Lower leg skin (tissue), 3 donors: ENCODE measurements around the gene ABCA8.

Experiments
- POLR2A ChIP-seq, 2 donors: fragments of 450-650 bp; IDR thresholded peaks; one replicate each; pipeline ENCODE4 v1.6.1; 2016 to 2017; ENCODE audit warnings: antibody characterized with exemption in 2 of 2, mild to moderate bottlenecking in 1 of 2, moderate library complexity in 1 of 2
- TF ChIP-seq, protein P1 (sequence below), 3 donors: fragments of 450-650 bp; IDR thresholded peaks; one replicate each; pipeline ENCODE4 v1.5.1; 2016; ENCODE audit warnings: antibody characterized with exemption in 3 of 3, mild to moderate bottlenecking in 3 of 3, moderate library complexity in 2 of 3

DNA sequence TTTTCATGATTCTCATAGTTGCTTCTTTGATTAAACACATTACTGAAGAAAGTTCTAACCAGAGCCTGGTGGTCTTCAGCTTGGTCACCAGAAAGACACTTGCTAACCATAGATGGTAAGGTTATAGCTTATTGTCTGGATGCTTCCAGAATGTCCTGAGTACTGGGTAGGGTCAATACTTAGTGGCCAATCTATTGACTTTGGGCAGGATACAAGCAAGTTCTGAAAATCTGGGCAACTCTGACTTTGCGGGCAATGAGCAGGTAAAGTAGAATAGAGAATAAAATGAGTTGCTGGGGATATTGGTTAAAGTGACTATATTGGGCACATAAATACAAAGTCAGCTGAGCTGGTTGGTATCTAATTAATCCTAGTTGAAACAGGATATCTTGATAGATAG, 63.0 kb downstream of the ABCA8 start:
- TF ChIP-seq, protein P1, sequence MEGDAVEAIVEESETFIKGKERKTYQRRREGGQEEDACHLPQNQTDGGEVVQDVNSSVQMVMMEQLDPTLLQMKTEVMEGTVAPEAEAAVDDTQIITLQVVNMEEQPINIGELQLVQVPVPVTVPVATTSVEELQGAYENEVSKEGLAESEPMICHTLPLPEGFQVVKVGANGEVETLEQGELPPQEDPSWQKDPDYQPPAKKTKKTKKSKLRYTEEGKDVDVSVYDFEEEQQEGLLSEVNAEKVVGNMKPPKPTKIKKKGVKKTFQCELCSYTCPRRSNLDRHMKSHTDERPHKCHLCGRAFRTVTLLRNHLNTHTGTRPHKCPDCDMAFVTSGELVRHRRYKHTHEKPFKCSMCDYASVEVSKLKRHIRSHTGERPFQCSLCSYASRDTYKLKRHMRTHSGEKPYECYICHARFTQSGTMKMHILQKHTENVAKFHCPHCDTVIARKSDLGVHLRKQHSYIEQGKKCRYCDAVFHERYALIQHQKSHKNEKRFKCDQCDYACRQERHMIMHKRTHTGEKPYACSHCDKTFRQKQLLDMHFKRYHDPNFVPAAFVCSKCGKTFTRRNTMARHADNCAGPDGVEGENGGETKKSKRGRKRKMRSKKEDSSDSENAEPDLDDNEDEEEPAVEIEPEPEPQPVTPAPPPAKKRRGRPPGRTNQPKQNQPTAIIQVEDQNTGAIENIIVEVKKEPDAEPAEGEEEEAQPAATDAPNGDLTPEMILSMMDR (IDR thresholded peaks at IDR 0.05): no peak
- no peak for TF ChIP-seq POLR2A (IDR thresholded peaks at IDR 0.05)
